ENCODE measurements around the gene TMUB1.

The TMUB1 gene

GRCh38 chr7:151065516-151065915 is 17.8 kb downstream of the TMUB1 start:
- Histone ChIP-seq H2AFZ (ENCODE audit: low read depth, low read length) (no peak overlapping the region), H4K20me1 (ENCODE audit: insufficient read depth, low read length) (peaks cover 34% of the 10 kb centered on the region), H3K9me3 (ENCODE audit: insufficient read depth, low read length, severe bottlenecking) (no peaks in the 10 kb centered on the region), H3K27me3 (ENCODE audit: insufficient read depth, low read length, poor library complexity) (no peaks in the 10 kb centered on the region), H3K36me3 (ENCODE audit: insufficient read depth, low read length) (peaks cover 85% of the 10 kb centered on the region), H3K9ac (ENCODE audit: low read depth, low read length) (no peak overlapping the region), H3K4me3 (ENCODE audit: low read depth in 1 of 2, low read length in 2 of 2) (no peak overlapping the region), H3K4me2 (ENCODE audit: insufficient read depth, low read length) (no peak overlapping the region), H3K27ac (ENCODE audit: low read length) (no peak overlapping the region), H3K79me2 (ENCODE audit: insufficient read depth, low read length) (peaks cover 23% of the 10 kb centered on the region), H3K4me1 (ENCODE audit: insufficient read depth, low read length) (peaks cover 22% of the 10 kb centered on the region)
- ATAC-seq (ENCODE audit: insufficient read depth, low read depth) (no peak), DNase-seq (no peak)
- TF ChIP-seq CTCF (IDR thresholded peaks at IDR 0.05; ENCODE audit: borderline replicate concordance, extremely low read depth, low read length, poor library complexity, severe bottlenecking) (no peak), EZH2 (IDR thresholded peaks at IDR 0.05; ENCODE audit: borderline replicate concordance, low read depth, low read length, severe bottlenecking) (no peak)

- Histone ChIP-seq H3K36me3 (ENCODE audit: insufficient read depth, low read length) (peaks cover 80% of the 10 kb centered on the region), H2AFZ (ENCODE audit: low read depth, low read length) (no peak overlapping the region), H3K4me2 (ENCODE audit: insufficient read depth, low read length) (no peak overlapping the region), H3K4me3 (ENCODE audit: low read depth in 1 of 2, low read length in 2 of 2) (no peak overlapping the region), H3K27ac (ENCODE audit: low read length) (no peak overlapping the region), H3K79me2 (ENCODE audit: insufficient read depth, low read length) (peaks cover 28% of the 10 kb centered on the region), H3K9ac (ENCODE audit: low read depth, low read length) (no peak overlapping the region), H3K9me3 (ENCODE audit: insufficient read depth, low read length, severe bottlenecking) (no peaks in the 10 kb centered on the region), H3K4me1 (ENCODE audit: insufficient read depth, low read length) (peaks cover 27% of the 10 kb centered on the region), H3K27me3 (ENCODE audit: insufficient read depth, low read length, poor library complexity) (no peaks in the 10 kb centered on the region), H4K20me1 (ENCODE audit: insufficient read depth, low read length) (peaks cover 37% of the 10 kb centered on the region)
- DNase-seq = no peak
- ATAC-seq (ENCODE audit: insufficient read depth, low read depth) = no peak
- TF ChIP-seq EZH2 (IDR thresholded peaks at IDR 0.05; ENCODE audit: borderline replicate concordance, low read depth, low read length, severe bottlenecking) = no peak
- no peak for TF ChIP-seq CTCF (IDR thresholded peaks at IDR 0.05; ENCODE audit: borderline replicate concordance, extremely low read depth, low read length, poor library complexity, severe bottlenecking)
Measured at GRCh38 chr7:151064993-151065392, 18.3 kb downstream of the TMUB1 start.

- H3K4me1 ChIP-seq (ENCODE audit: insufficient read depth, low read length) = peaks cover 28% of the 10 kb centered on the region
- H3K4me3 ChIP-seq (ENCODE audit: low read depth in 1 of 2, low read length in 2 of 2) = no peak overlapping the region
- no peak for ATAC-seq (ENCODE audit: insufficient read depth, low read depth)
- peaks cover 30% of the 10 kb centered on the region for H3K79me2 ChIP-seq (ENCODE audit: insufficient read depth, low read length)
- DNase-seq = no peak
- H4K20me1 ChIP-seq (ENCODE audit: insufficient read depth, low read length) = peaks cover 37% of the 10 kb centered on the region
- TF ChIP-seq EZH2 (IDR thresholded peaks at IDR 0.05; ENCODE audit: borderline replicate concordance, low read depth, low read length, severe bottlenecking) (no peak), CTCF (IDR thresholded peaks at IDR 0.05; ENCODE audit: borderline replicate concordance, extremely low read depth, low read length, poor library complexity, severe bottlenecking) (no peak)
- no peak overlapping the region for H3K4me2 ChIP-seq (ENCODE audit: insufficient read depth, low read length)
- H3K9me3 ChIP-seq (ENCODE audit: insufficient read depth, low read length, severe bottlenecking) = no peaks in the 10 kb centered on the region
- H2AFZ ChIP-seq (ENCODE audit: low read depth, low read length) = no peak overlapping the region
- H3K27me3 ChIP-seq (ENCODE audit: insufficient read depth, low read length, poor library complexity) = no peaks in the 10 kb centered on the region
- H3K27ac ChIP-seq (ENCODE audit: low read length) = no peak overlapping the region
- peaks cover 74% of the 10 kb centered on the region for H3K36me3 ChIP-seq (ENCODE audit: insufficient read depth, low read length)
- H3K9ac ChIP-seq (ENCODE audit: low read depth, low read length) = no peak overlapping the region
Measured at GRCh38 chr7:151064454-151064853, 18.8 kb downstream of the TMUB1 start.

DNA sequence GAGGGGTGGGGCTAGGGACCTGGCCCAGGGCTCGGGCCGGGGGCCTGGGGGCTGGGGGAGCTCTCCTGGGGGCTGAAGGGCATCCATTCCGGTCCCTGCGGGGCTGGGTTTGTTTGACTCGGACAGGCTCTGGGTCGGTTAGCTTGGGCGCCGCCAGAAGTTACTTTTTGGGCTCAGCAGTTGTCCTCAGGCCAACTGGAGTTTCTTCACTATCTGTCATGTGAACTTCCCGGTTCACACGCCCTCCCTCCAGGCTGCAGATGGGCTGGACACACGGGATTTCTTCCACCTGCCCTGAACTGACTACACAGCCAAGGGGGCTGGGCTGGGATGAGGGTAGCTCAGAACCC is 20.1 kb downstream of the TMUB1 start:
- Histone ChIP-seq H3K36me3 (ENCODE audit: insufficient read depth, low read length) (peaks cover 63% of the 10 kb centered on the region), H3K9ac (ENCODE audit: low read depth, low read length) (no peak overlapping the region), H3K27ac (ENCODE audit: low read length) (no peak overlapping the region), H3K9me3 (ENCODE audit: insufficient read depth, low read length, severe bottlenecking) (no peaks in the 10 kb centered on the region), H3K27me3 (ENCODE audit: insufficient read depth, low read length, poor library complexity) (no peaks in the 10 kb centered on the region), H4K20me1 (ENCODE audit: insufficient read depth, low read length) (peaks cover 37% of the 10 kb centered on the region), H3K4me3 (ENCODE audit: low read depth in 1 of 2, low read length in 2 of 2) (no peak overlapping the region), H2AFZ (ENCODE audit: low read depth, low read length) (no peak overlapping the region), H3K4me1 (ENCODE audit: insufficient read depth, low read length) (peaks cover 40% of the 10 kb centered on the region), H3K4me2 (ENCODE audit: insufficient read depth, low read length) (no peak overlapping the region), H3K79me2 (ENCODE audit: insufficient read depth, low read length) (peaks cover 30% of the 10 kb centered on the region)
- no peak for DNase-seq
- TF ChIP-seq EZH2 (IDR thresholded peaks at IDR 0.05; ENCODE audit: borderline replicate concordance, low read depth, low read length, severe bottlenecking) (no peak), CTCF (IDR thresholded peaks at IDR 0.05; ENCODE audit: borderline replicate concordance, extremely low read depth, low read length, poor library complexity, severe bottlenecking) (no peak)
- no peak for ATAC-seq (ENCODE audit: insufficient read depth, low read depth)

Data from DND-41 (cell line).